HG03095 (cell line): ENCODE measurements around the gene MAPK11.

Experiments
- ATAC-seq: cut with Tn5 transposase; IDR thresholded peaks from one replicate; pipeline ENCODE4 v1.9.1; 2021; ENCODE audit warnings: moderate library complexity; ENCODE audit not compliant: unreplicated experiment

The MAPK11 gene

DNA sequence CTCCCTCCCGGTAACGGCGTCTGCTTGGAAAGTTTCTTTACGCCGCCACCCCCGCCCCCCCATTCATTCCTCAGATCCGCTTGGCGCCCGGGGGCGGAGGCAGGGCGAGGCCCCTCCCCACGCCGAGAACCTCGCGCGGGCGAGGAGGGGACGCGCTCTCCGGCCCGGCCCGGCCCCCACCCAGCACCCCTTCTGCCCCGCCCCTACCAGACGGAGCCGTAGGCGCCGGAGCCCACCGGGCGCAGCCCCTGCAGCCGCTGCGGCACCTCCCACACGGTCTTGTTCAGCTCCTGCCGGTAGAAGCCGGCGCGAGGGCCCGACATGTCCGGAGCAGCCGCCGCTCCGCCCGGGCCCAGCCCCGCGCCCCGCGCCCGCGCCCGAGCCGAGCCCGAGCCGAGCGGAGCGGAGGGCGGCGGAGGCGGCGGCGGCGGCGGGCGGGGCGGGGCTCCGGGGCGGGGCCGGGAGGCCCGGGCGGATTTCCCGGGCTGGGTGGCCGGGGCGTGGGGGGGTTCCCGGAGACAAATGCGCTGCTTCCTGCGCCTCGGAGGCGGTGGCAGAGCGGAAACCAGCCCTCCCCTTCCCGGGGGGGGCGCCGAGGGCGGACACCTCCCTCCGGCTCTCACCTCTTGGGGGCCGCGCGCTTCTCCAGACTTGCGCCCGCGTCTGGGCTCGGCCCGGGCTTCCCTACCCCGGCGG, at the start of gene MAPK11:
MAPK11 (minus strand) TSS at position 411 of the 696 bp plus-strand sequence; CDS start at position 323, 88 bp downstream.
- ATAC-seq: no peak

DNA sequence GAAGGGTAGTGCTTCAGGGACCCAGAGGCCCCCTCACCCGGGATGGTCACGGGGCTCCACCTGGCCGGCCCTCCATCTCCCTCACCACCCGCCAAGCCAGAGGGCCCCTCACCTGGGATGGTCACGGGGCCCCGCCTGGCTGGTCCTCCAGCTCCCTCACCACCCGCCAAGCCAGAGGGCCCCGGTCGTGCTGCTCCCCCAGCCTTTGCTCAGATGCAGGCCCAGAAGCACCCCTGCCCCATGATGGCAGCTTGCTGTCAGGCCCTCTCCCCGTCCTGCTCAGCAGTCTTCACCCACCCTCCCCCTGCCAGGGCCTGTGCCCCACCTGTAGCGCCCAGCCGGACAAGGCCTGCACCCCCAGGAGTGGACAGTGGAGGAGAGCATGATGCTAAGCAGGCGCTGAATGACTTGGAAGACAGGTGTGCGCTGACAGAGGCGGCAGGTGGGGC, 49.3 kb upstream of the MAPK11 start:
- ATAC-seq: no peak

DNA sequence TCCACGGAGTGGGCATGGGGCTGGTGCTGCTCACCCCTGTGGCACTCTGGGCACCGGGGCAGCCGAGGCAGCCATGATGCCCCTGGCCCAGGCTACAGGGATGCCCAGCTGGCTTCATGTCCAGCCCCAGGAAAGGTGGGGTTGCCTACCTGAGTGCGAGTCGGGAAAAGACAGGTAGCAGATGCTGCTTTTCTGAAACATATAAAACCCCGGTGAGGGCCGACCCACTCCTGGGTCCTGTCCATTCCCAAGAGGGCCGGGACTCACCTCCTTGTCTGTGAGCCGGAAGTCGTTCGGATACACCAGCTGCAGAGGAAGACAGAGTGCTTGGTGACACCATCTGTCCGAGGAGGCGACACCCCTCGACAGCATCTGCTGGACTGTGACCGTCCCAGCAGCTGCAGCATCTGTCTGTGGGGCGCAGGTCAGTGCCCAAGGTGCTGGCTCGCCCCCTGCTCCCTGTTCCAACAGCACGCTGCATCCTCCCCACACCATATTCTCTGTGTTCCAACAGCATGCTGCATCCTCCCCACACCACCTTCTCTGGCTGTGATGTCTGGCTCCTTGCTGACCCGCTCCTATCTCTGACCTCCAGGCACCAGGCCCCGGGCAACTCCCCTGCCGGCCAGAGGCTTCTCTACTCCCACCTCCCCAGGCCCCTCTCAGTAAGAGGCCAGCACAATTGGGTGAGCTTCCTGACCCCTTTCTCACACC, 48.7 kb upstream of the MAPK11 start:
- ATAC-seq: no peak

DNA sequence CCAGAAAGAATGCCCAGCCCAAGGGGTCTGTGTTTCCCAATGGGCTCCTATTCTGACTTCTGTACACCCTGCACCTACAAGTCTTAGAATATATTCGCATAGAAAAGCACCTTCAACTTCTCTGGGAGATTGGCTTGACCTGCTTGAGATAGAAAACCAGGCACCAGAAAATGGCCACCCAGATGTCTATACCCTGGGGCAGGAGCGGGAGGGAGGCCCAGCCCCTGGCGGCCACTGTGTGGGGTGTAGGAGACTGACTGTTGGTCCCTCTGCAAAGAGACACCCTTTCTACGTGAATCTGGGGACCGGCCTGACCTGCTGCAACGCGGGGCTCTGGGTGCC, 48.1 kb upstream of the MAPK11 start:
- ATAC-seq: no peak

DNA sequence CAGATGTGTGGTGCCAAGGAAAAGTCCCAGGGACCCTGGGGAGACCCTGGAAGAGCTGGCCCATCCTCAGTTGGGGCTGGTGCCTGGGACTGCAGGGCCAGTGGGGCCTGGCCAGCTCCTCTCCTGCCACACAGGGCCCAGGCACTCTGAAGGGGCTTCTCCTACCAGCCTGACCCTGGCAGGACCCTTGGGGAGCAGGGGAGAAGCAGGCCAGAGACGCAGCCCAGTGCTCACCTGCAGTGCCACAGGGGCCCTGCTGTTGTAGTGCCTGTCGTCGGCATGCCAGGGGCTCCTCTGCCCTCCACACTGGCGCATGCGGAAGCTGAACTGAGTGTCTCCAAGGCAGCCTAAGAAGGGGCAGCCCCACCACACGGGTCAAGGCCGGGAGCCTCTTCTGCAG, 47.5 kb upstream of the MAPK11 start:
- no peak for ATAC-seq

DNA sequence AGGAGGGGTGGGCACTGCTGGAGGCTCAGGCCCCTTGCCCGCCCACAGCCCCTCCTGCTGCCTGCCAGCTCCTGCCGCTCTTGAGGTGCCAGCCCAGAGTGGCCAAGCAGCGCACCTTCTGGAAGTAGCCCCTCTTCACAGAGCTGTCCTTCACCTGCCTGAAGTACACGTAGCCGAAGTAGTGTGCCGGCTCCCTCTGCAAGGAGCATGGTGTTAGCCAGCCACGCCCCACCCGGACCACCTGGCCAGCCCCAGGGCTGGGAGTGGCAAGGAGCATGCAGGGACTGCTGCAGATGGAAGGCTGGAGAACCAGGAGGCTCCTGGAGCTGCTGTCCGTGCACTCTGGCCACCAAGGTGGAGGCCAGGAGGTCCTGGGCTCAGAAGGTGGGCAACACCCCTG, 47.0 kb upstream of the MAPK11 start:
- ATAC-seq: no peak

DNA sequence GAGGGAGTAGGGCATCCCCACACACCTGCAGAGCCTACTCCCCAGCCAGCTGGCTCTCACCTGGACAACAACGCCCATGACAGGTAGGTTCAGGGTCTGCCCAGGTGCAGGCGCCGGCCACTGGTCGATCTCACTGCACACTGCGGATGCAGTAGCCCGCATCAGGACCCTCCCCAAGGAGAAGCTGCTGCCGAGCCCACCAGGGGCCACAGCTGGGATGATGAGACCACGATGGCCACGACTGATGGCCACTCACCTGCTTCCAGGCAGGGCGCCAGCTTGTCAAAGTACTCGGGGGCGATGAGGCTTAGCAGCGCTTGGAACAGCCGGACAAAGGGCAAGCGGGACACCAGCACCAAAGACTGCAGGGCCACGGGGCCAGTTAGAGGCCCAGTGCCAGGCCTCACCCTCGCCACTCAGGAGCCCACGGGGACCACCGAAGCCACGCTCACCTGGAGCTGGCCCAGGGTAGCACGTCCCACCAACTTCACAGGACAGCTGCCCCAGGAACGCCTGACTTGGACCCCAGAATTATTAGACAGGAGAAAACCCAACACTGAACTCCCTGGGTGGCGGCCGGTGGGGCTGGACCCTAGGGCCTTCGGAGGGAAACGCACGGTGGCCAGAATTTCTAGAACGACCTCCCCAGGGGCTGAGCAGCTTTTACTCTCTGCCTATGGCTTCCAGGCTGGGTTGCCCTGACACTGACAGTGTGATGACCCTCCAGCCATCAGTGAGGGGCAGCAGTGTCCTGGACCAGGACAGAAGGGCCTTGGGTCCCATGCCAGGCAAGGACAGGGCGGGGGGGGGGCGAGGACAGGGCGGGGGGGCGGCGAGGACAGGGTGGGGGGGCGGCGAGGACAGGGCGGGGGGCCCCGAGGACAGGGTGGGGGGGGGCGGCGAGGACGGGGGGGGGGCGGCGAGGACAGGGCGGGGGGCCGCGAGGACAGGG, 46.2 kb upstream of the MAPK11 start:
- no peak for ATAC-seq

DNA sequence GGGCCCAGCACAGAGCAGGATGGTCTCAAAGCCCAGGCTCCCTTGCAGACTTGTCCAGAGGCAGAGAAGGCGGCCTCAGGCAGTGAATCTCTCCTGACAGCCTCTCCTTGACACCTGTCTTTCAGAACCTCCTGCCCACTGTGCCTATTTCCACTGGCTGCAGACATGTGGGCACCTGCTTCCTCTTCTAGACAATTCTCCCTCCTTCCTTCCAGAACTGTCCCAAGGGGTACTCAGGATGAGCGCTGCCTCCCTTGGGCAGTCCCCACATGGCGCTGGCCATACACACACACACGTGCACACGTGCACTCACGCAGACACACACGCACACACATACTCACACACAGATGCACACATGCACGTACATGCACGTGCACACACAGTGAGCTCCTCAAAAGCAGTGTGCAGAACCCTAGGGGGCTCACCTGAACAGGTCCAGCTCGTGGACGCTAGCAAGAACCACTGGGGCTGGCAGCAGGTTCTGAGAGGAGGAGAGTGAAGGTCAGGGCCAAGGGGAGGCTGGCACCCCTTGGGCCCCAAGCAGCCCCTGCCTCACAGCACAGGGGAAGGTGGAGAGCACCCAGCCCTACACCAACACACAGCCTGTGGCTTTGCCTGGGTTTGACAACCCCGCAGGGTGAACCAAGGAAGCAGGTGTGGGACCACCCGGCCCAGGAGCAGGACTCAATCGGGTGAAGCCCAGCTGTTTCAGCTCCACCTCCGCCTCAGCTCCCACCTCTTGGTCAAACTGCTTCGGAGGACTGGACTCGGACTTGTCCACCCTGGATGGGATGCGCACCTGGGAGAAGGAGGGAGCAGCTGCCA, 45.3 kb upstream of the MAPK11 start:
- no peak for ATAC-seq

DNA sequence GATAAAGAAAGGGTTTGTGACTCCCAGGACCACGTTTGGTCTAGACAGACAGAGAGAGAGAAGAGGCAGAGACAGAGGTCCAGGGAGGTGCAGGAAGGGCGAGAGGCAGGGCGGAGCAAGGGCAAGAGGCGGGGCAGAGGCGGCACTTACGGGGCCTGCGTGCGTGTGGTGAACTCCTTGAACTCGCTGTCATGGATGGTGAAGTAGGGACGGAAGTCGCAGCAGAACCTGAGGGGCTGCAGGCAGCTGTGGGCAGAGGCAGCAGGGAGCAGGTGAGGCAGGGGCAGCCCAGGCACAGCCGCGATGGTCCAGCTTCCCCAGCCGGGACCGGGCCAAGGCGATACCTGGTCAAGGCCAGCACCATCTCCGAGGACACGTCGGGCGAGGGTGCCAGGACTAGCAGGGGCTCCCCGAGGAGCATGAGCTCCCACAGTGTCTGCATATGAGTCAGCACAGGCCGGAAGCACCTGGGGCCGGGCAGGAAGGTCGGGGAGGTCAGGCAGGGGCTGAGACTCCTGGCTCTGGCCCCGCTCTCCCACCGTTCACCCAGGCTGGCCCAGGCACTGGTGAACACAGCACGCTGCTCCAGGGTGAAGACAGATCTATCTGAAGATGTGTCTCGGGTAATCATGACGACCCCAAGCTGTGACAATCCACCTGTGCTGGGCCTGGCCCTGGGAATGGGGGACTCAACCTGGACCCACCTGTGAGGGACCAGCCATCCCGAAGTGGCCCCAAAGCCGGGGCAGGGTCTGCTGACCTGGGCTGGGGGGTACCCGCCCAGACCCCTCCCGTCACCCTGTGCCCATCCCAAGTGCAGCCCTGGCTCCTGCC, 44.5 kb upstream of the MAPK11 start:
- ATAC-seq: peak; percentile 66

DNA sequence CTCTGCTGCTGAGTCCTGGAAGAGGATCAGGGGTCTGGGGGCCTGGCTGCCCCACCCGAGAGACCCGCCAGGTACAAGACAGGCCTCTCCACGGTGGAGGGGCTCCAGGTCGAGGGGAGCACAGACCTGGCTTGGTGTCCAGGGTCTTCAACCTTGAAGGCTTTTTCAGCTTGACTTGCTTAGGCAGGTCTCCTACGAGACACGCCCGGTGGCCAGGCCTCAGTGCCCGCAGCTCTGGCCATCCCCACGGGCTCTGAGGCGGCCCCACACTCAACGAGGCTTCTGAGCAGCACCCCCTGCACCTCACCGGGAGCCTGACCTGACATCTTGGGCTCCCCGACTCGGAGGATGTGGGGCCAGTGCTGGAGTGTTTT, 43.9 kb upstream of the MAPK11 start:
- no peak for ATAC-seq

DNA sequence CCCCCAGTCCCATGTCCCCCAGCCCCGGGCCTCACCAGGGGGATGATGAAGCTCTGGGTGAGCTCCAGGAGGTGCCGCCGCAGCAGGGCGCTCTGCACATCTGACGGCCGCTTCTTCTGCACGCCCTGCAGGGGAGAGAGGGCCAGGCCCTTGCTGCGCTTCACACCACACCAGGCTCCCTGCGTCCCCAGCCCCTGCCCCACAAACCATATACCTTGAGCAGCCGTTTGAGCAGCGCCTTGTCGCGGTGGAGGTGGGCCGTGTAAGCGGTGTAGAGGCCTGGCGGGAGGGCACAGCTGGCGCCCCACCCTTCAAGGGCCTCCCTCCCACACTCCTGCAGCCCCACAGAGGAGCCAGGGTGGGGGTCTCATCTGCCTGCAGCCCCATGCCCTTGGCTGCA, 43.4 kb upstream of the MAPK11 start:
- ATAC-seq: no peak

DNA sequence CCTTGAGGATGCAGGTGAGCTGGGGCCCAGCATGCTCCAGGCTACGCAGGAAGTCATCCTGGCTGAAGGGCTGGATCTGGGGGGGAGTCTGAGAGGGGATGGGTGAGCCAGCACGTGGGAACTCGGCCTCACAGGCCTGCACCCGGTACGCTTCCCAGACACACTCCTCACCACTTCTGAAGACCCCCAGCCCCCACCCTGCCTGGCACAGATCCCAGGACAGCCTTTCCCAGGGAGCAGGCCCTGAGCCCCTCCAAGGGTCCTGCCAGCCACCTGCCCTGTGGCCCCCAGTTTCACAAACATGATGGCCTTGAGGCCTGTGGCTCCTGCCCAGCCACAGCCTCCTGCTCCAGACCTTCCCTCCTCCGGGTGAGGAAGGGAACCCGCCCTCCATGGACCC, 42.8 kb upstream of the MAPK11 start:
- no peak for ATAC-seq

DNA sequence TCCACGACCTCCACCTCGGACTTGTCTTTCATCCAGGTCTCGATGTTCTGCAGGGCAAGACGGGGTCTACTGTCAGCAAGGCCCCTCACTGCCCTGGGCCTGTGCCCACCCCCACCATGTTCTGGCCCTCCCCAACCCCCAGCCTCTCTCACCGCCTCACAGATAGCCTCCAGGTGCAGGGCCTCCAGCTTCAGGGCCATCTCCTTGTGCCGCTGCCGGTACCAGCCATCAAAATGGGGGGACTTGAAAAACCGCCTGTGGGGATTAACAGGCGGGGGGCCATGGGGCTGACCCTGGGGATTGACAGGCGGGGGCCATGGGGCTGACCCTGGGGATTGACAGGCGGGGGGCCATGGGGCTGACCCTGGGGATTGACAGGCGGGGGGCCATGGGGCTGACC, 42.2 kb upstream of the MAPK11 start:
- no peak for ATAC-seq

DNA sequence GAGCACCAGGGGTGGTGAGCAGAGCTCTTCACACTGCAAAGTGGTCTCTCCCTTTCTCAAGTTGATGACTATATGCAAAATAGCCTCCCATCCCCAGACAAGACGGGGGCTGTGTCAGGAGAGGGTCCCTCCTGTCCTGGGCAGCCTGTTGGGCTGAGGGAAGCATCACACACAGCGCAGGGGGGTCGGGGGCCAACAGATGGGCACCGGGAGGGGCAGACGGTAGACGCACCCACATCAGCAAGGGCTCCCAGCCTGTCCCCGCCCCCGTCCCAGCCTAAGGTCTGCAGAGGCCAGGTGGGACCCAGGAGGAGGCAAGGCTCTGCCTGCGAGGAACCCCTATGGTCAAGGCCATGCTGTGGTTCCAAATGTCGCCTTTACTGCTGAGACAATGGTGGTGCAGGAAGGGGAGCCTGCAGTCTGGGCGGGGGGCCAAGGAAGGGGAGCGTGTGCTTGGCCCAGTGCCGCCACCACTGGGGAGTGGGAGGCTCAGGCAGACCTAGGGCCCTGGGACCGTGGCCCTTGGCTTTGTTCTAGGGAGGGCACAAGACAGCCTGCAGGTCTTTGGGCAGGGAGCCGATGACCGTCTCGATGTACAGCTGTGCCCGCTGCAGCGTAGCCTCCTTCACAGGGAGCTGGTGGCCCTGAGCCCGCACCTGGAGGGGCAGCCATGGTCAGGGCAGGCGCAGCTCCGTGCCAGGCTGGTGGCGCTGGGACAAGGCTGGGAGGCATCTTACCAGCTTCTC, 41.6 kb upstream of the MAPK11 start:
- ATAC-seq: no peak

DNA sequence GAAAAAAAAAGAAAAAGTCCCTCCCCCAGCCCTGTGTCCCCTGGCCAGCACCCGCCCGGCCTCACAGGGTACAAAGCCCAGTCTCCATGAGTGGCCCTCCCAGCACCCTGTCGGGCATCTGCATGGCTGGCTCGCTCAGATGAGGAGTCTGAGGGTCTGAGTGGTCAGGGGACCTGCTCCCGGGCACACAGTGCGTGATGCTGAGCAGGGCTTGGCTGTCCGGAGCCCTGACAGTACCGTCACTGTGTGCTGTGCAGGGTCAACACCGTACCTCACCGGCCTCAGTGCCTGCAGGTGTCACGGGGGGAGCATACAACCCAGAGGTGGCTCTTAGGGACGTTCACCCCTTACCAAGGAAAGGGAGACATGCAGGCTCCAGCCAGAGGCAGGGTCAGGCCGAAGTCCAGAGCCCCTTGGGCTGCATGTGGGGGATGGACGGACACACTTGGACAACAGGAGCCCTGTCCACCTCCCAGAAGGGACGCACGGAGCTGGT, 40.8 kb upstream of the MAPK11 start:
- no peak for ATAC-seq

DNA sequence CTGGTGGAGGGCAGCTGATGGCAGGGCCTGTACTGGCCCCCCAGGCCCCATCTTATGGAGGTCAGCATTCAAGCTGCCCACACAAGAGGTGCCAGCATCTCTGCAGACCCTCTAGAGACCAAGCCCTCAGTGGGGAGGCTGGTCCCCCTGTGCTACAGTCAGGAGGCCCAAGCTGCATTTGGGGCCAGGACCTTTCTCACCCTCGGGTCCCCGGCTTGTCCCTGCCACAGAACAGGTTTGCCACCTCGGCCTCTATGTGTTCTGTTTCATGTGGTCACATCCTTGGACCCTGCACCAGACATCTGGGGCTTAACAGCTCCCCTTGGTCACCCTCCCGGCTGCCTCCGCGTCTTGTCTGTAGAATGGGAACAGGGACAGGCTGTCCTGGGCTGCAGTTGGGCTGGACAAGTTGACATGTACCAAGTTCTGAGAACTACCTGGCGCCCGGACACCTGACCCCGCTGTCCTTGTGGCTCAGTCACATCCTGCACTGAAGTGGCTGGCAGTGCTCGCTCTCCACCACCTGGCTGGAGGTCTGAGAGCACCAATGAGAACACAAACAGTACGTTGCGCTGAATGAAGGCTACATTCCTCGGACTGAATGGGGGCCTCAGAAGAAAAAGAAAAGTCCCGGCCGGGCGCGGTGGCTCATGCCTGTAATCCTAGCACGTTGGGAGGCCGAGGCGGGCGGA, 40.0 kb upstream of the MAPK11 start:
- ATAC-seq: no peak

DNA sequence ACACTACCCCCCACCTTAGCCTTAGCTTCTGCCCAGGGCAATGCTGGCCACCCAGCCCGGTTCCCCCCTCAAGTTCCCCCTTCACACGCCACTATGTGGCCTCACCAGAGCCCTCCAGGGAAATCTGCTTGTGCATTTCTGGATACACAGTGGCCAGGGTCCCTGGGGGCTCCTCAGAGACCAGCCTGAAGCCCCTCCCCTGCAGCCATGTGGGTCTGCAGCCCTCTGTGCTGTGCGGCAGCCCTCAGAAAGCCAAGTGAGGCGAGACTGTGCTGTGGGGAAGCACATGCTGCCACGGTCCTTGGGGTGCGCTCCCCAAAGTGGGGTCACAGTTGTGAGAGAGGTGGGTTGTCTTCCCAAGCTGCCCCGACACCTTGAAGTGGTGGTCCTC, 39.4 kb upstream of the MAPK11 start:
- ATAC-seq: no peak

DNA sequence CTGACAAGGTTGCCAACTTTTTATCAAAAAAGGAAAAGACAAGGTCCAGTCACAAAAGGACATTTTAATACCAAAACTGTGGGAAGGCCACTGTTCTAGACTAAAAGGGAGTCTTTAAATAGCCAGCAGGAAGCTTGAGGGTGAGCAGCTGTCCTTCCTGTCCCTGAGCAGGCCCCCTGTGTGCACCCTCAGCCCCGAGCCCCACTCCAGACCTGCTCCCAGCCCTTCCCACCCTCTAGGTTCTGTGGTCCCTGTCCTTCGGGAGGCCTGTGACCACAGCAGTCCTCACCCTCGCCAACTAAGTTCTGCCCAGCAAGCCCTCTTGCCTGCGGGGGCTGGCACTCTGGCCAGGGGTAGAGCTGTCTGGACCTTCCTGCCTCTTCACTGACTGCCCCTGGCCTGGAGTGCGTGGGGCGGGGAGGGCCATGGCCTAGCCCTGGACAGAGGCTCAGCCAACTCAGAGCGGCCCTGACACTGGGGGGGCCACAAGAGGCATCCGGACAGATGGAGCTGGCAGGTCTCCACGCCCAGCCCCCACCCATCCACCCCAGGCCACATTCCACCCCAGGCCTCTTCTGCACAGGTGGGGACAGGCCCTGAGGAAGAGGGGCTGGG, 38.9 kb upstream of the MAPK11 start:
- ATAC-seq: no peak
